ENCODE measurements around the gene CCDC136.

The CCDC136 gene

GRCh38 chr7:128791121-128791971 is at the start of gene CCDC136:
Gene CCDC136 (plus strand): TSS chr7:128791968. CDS start chr7:128792412, 444 bp downstream.
- peak within 1 kb of the TSS; percentile 58 for H3K27ac Mint-ChIP-seq
- peaks cover 10% of the 10 kb centered on the region for H3K4me1 Mint-ChIP-seq (ENCODE audit: low read depth)
- H3K4me3 Mint-ChIP-seq = peak within 1 kb of the TSS; percentile 79
- H3K9me3 Mint-ChIP-seq = no peaks in the 10 kb centered on the region
- DNase-seq (ENCODE audit: low spot score) = peak; percentile 72
- H3K36me3 Mint-ChIP-seq (ENCODE audit: low read depth) = no peaks in the 10 kb centered on the region
- H3K27me3 Mint-ChIP-seq (ENCODE audit: low read depth) = peaks cover 30% of the 10 kb centered on the region

- Mint-ChIP-seq H3K27ac (no peak overlapping the region), H3K9me3 (no peaks in the 10 kb centered on the region), H3K4me3 (no peak overlapping the region), H3K4me1 (ENCODE audit: low read depth) (peaks cover 44% of the 10 kb centered on the region), H3K27me3 (ENCODE audit: low read depth) (no peaks in the 10 kb centered on the region), H3K36me3 (ENCODE audit: low read depth) (peaks cover 16% of the 10 kb centered on the region)
- DNase-seq (ENCODE audit: low spot score) = no peak
Observed at GRCh38 chr7:128742206-128742605, 49.6 kb upstream of the CCDC136 start.

- Mint-ChIP-seq H3K4me3 (no peak overlapping the region), H3K27me3 (ENCODE audit: low read depth) (no peaks in the 10 kb centered on the region), H3K36me3 (ENCODE audit: low read depth) (peaks cover 22% of the 10 kb centered on the region), H3K9me3 (no peaks in the 10 kb centered on the region), H3K4me1 (ENCODE audit: low read depth) (peaks cover 43% of the 10 kb centered on the region), H3K27ac (no peak overlapping the region)
- DNase-seq (ENCODE audit: low spot score) = no peak
Observed at GRCh38 chr7:128743112-128743772, 48.5 kb upstream of the CCDC136 start.

DNA sequence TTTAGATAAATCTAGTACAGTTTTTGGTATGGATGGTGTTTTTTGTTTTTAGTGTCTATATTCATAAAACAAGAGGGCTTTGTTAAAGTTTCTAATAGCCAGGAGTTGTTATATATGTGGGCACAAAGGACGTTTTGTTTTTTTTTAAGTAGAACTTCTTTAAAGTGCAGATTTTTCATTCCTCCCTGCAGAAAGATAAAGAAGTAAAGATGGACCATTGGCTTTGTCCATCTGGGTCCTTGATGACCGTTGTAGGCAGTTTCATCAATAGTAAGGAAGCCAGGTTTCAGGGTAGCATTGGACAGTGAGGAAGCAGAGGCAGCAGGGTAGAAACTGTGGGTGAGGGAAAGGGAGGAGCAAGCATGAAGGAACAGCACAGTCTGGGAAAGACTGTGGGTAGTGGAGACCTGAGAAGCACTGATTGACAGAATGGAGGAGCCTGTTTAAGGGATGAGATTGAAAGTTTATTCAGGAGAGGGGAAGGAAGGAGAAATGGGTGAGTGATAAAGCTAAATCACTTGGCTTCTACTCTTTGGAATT is 47.3 kb upstream of the CCDC136 start:
- Mint-ChIP-seq H3K4me1 (ENCODE audit: low read depth) (peaks cover 38% of the 10 kb centered on the region), H3K36me3 (ENCODE audit: low read depth) (peaks cover 31% of the 10 kb centered on the region), H3K27me3 (ENCODE audit: low read depth) (no peaks in the 10 kb centered on the region), H3K4me3 (no peak overlapping the region), H3K9me3 (no peaks in the 10 kb centered on the region), H3K27ac (peak overlapping the region; percentile 7)
- DNase-seq (ENCODE audit: low spot score) = no peak

DNA sequence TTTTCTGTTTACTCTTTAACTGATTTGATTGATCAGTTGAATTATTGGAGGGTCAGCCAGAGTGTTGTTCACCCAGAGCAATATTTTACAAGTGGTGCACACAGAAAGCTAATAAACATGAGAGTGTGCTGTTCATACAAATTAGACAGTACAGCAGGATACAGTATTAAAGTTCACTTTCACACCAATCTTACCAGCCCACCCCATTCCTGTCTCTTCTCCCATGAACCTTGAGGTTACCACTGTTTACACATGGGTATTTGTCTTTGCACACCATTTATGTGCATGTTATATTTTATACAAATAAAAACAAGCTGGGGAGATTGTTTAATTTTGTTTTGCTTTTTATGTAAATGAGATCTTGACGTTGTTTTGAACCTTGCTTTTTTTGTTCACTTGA is 46.1 kb upstream of the CCDC136 start:
- no peak overlapping the region for H3K27ac Mint-ChIP-seq

GRCh38 chr7:128747327-128748079 is 44.3 kb upstream of the CCDC136 start:
- no peaks in the 10 kb centered on the region for H3K9me3 Mint-ChIP-seq
- H3K4me3 Mint-ChIP-seq = no peak overlapping the region
- H3K27me3 Mint-ChIP-seq (ENCODE audit: low read depth) = no peaks in the 10 kb centered on the region
- DNase-seq (ENCODE audit: low spot score) = no peak
- H3K36me3 Mint-ChIP-seq (ENCODE audit: low read depth) = peaks cover 34% of the 10 kb centered on the region
- no peak overlapping the region for H3K27ac Mint-ChIP-seq
- peaks cover 15% of the 10 kb centered on the region for H3K4me1 Mint-ChIP-seq (ENCODE audit: low read depth)

More for the DNA sequence above, 46.1 kb upstream of the CCDC136 start:
- DNase-seq (ENCODE audit: low spot score) = no peak
- Mint-ChIP-seq H3K9me3 (no peaks in the 10 kb centered on the region), H3K27me3 (ENCODE audit: low read depth) (no peaks in the 10 kb centered on the region), H3K4me1 (ENCODE audit: low read depth) (peaks cover 29% of the 10 kb centered on the region), H3K4me3 (no peak overlapping the region), H3K36me3 (ENCODE audit: low read depth) (peaks cover 36% of the 10 kb centered on the region)

DNA sequence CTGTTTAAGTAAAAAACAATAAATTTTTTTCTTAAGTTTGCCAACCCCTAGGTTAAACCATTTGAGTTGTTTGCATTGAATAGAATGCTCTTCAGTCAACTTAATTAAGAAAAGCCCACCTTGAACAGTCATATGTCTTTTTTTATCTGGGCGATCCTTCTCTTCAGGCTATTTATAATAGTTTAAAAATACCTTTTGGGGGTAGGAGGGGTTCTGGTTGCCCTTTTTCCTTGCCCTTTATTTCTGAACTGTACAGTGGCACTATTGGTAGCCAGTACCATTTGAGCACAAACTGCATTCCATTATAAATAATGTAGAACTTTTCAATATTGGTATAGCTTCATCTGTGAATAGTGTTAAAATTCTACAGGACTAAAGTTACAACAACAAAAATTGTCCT is 39.5 kb upstream of the CCDC136 start:
- no peaks in the 10 kb centered on the region for H3K27me3 Mint-ChIP-seq (ENCODE audit: low read depth)
- no peak overlapping the region for H3K27ac Mint-ChIP-seq
- peaks cover 47% of the 10 kb centered on the region for H3K36me3 Mint-ChIP-seq (ENCODE audit: low read depth)
- DNase-seq (ENCODE audit: low spot score) = no peak
- no peaks in the 10 kb centered on the region for H3K9me3 Mint-ChIP-seq
- peaks cover 8% of the 10 kb centered on the region for H3K4me1 Mint-ChIP-seq (ENCODE audit: low read depth)
- no peak overlapping the region for H3K4me3 Mint-ChIP-seq

DNA sequence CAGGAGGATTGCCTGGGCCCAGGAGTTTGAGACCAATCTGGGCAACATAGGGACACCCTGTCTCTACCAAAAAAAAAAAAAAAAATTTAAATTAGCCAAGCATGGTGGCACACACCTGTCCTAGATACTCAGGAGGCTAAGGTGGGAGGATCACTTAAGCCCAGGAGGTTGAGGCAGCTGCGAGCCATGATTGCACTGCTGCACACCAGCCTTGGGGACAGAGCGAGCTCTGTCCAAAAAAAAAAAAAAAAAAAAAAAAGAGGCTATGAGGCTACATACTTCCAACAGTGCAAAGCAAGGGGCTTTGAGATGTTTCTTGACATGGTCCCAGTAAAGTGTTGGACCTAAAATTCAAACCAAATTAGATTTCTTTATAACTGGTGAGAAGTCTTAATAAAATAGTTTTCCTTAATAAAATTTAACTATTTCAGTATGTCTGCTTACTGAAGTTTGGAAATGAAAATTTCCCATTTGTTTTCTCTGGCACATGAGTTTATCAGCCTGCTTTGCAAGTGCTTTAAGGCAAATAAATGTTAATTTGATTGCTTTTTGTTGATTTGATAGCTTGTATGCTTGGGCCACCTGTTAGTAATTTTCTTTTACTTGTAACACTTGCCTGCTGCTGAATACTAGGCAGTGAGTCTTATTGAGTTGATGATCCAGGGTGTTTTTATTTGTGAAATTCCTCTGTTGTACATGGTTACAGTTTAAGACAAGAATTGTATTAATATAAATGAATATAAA is 36.5 kb upstream of the CCDC136 start:
- peaks cover 37% of the 10 kb centered on the region for H3K36me3 Mint-ChIP-seq (ENCODE audit: low read depth)
- H3K4me3 Mint-ChIP-seq = no peak overlapping the region
- no peaks in the 10 kb centered on the region for H3K27me3 Mint-ChIP-seq (ENCODE audit: low read depth)
- no peak for DNase-seq (ENCODE audit: low spot score)
- H3K27ac Mint-ChIP-seq = no peak overlapping the region
- peaks cover 3% of the 10 kb centered on the region for H3K4me1 Mint-ChIP-seq (ENCODE audit: low read depth)
- H3K9me3 Mint-ChIP-seq = no peaks in the 10 kb centered on the region

GRCh38 chr7:128755819-128756476 is 35.8 kb upstream of the CCDC136 start:
- no peak overlapping the region for H3K27ac Mint-ChIP-seq
- H3K4me3 Mint-ChIP-seq = no peak overlapping the region
- DNase-seq (ENCODE audit: low spot score) = no peak
- no peaks in the 10 kb centered on the region for H3K27me3 Mint-ChIP-seq (ENCODE audit: low read depth)
- H3K9me3 Mint-ChIP-seq = no peaks in the 10 kb centered on the region
- H3K36me3 Mint-ChIP-seq (ENCODE audit: low read depth) = peaks cover 34% of the 10 kb centered on the region
- peaks cover 3% of the 10 kb centered on the region for H3K4me1 Mint-ChIP-seq (ENCODE audit: low read depth)

DNA sequence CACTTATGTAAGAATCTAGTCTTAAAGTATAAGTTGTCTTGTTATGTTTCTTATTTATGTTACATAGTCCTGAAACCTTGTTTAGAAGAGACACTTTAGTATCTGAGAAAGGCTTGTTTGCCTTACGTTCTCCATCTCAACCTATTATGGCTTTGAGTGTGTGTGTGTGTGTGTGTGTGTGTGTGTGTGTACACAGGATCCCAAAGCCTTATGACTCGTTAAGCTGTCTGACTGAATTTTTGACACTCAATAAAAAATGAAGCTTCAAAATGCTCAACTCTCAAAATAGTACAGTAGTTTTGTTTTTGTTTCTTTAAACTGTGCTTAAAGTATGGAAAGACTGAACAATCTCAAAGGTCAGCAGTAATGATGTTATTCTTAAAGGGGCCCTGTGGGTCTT is 34.6 kb upstream of the CCDC136 start:
- Mint-ChIP-seq H3K4me3 (no peak overlapping the region), H3K4me1 (ENCODE audit: low read depth) (peaks cover 3% of the 10 kb centered on the region), H3K36me3 (ENCODE audit: low read depth) (peaks cover 39% of the 10 kb centered on the region), H3K27ac (no peak overlapping the region), H3K27me3 (ENCODE audit: low read depth) (no peaks in the 10 kb centered on the region), H3K9me3 (no peaks in the 10 kb centered on the region)
- no peak for DNase-seq (ENCODE audit: low spot score)

GRCh38 chr7:128758553-128758952 is 33.2 kb upstream of the CCDC136 start:
- Mint-ChIP-seq H3K9me3 (no peaks in the 10 kb centered on the region), H3K36me3 (ENCODE audit: low read depth) (peaks cover 37% of the 10 kb centered on the region), H3K4me3 (no peak overlapping the region), H3K4me1 (ENCODE audit: low read depth) (no peaks in the 10 kb centered on the region), H3K27ac (no peak overlapping the region), H3K27me3 (ENCODE audit: low read depth) (no peaks in the 10 kb centered on the region)
- DNase-seq (ENCODE audit: low spot score) = no peak

GRCh38 chr7:128759242-128759641 is 32.5 kb upstream of the CCDC136 start:
- H3K36me3 Mint-ChIP-seq (ENCODE audit: low read depth) = peaks cover 33% of the 10 kb centered on the region
- H3K9me3 Mint-ChIP-seq = no peaks in the 10 kb centered on the region
- no peaks in the 10 kb centered on the region for H3K27me3 Mint-ChIP-seq (ENCODE audit: low read depth)
- no peaks in the 10 kb centered on the region for H3K4me1 Mint-ChIP-seq (ENCODE audit: low read depth)
- no peak overlapping the region for H3K27ac Mint-ChIP-seq
- DNase-seq (ENCODE audit: low spot score) = no peak
- no peak overlapping the region for H3K4me3 Mint-ChIP-seq

DNA sequence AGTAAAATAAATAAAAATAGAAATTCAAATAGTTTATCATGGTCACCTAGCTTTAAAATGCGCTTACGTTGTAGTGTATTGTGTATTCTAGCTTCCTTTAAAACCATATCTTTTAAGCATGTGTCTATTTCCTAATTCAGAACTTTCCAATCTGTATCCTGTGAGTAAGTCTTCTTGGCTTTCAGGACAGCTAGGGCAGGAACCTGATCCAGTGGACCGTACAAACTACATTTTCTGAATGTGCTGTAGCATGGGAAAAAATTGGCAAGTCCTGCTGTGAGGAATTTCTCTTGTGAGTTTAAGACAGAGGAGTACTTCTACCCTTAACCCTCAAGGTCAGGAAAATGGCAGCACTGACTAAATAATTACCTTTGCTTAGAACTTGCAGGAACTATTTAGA is 28.2 kb upstream of the CCDC136 start:
- H3K4me1 Mint-ChIP-seq (ENCODE audit: low read depth) = no peaks in the 10 kb centered on the region
- no peaks in the 10 kb centered on the region for H3K27me3 Mint-ChIP-seq (ENCODE audit: low read depth)
- peaks cover 37% of the 10 kb centered on the region for H3K36me3 Mint-ChIP-seq (ENCODE audit: low read depth)
- H3K9me3 Mint-ChIP-seq = no peaks in the 10 kb centered on the region
- no peak for DNase-seq (ENCODE audit: low spot score)
- H3K27ac Mint-ChIP-seq = no peak overlapping the region
- H3K4me3 Mint-ChIP-seq = no peak overlapping the region

All from T-helper 2 cell treated with Interferon-gamma antibody and Interleukin-4, amounts not matched to agents 5 μg/mL and 100 μg/mL, for 36 hours (primary cell).